HTERT RPE-1 (cell line): ENCODE measurements around the gene HRC.
"Not testable (repeated sequence)": the region's sequence is repeated elsewhere in the genome, so short reads cannot be mapped to it uniquely, and the experiment has no call there.

Experiments
- in situ Hi-C: fragments of 300-500 bp; cut with MboI; formaldehyde crosslinking; loops from 4 replicates; pipeline ENCODE4 v1.14.3; 2020; ENCODE audit warnings: low sequenced_read_pairs

The HRC gene

GRCh38 chr19:49155005-49155819 lies at the start of gene HRC:
Gene HRC (minus strand): TSS chr19:49155396. CDS start chr19:49155237, 159 bp downstream.
- in situ Hi-C loops, result no loop called here

DNA sequence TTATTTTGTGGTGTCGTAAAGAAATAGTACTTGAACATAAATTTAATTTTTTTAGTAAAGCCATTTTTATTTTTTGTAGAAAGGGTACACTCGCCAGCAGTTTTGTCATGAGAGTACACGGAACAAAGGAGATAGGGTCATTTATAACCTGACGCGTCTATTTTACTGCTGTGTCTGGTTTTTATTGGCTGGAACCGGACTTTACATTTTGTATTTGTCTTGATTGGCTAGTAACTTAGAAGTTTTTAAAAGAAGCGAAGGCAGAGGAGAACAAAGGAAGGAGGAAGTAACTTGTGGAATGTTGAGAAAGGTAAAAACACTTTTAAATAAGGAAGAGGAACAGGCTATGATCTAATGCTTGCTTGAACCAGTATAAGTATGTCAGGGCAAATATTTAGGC lies 45.8 kb upstream of the HRC start:
- in situ Hi-C loops, result no loop called here

GRCh38 chr19:49200238-49200862 lies 45.2 kb upstream of the HRC start:
- in situ Hi-C loops, result no loop called here

GRCh38 chr19:49196527-49197240 lies 41.5 kb upstream of the HRC start:
- in situ Hi-C loops, result no loop called here

DNA sequence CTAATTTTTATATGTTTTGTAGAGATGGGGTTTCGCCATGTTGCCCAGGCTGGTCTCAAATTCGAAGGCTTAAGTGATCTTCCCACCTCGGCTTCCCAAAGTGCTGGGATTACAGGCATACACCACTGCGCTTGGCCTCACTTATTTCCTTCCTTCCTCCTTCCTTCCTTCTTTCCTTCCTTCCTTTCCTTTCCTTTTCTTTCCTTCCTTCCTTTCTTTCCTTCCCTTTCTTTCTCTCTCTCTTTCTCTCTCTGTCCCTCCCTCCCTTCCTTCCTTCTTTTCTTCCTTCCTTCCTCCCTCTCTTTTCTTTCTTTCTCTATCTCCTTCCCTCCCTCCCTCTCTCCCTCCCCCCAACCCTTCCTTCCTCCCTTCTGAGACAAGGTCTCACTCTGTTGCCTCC lies 39.2 kb upstream of the HRC start:
- in situ Hi-C loops, result no loop called here

DNA sequence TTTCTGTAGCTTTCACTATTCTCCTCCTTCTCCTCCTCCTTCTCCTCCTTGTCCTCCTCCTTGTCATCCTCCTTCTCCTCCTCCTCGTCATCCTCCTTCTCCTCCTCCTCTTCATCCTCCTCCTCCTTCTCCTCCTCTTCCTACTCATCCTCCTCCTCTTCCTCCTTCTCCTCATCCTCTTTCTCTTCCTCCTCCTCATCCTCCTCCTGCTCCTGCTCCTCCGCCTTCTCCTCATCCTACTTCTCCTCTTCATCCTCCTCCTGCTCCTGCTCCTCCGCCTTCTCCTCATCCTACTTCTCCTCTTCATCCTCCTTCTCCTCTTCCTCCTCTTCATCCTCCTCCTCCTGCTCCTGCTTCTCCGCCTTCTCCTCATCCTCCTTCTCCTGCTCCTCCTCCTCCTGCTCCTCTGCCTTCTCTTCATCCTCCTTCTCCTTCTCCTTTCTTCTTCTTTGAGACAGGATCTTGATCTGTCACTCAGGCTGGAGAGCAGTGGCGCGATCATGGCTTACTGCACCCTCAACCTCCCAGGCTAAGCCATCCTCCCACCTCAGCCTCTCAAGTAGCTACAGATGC lies 38.7 kb upstream of the HRC start:
- in situ Hi-C loops, result no loop called here

GRCh38 chr19:49190781-49191180 lies 35.6 kb upstream of the HRC start:
- in situ Hi-C loops, result no loop called here

DNA sequence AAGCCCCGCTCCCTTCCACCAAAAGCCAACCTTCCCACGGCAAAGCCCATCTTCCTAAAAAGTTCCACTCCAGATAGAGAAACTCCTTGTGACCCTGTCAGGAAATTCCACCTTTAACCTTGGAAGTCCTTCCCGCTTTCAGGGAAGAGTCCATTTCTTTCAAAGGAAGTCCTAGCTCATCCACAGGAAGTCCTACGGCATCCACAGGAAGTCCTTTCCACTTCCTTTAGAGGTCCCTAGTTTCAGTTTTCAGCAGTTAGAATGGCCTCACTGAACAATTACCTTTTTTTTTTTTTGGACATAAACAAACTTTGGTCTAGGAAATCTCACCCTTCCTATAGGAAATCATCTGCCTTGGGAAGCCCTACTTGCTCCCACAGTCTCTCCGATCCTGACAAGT lies 34.1 kb upstream of the HRC start:
- in situ Hi-C loops, result no loop called here

DNA sequence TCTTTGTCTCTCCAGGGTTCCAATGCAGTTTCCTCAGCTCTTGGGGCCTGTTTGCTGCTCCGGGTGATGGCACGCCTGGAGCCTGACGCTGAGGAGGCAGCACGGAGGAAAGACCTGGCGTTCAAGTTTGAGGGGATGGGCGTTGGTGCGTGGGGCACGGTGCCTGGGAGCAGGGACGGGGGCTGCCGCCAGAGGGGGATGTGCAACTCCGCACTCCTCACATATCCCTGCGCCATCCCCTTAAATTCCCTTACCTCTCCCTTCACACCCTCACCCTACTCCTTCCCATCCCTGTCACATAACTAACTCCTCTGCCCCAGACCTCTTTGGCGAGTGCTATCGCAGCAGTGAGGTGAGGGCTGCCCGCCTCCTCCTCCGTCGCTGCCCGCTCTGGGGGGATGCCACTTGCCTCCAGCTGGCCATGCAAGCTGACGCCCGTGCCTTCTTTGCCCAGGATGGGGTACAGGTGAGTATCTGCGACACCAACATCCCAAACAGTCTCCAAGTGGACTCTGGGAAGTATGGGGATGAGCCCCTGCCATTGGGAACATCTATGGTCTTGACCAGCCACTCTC lies 33.5 kb upstream of the HRC start:
- in situ Hi-C loops, result no loop called here

DNA sequence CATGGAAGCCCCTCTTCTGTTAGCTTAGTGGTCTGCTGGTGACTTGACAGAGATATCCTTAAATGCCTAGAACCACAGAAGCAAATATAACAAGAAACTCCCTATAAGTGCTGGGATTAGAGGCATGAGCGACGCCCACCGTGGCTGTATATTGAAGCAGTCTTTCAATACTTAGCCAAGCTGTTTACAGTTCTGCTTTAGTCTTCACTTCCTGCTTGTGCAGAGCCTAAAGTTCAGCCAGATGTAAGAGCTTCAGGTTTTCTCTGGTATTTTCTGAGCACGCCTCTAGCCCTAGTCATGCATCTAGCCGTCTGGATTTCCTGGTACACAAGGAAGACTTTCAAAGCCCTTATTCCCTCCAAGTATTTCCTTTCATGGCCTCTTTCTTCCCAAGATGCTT lies 30.9 kb upstream of the HRC start:
- in situ Hi-C loops, result no loop called here

DNA sequence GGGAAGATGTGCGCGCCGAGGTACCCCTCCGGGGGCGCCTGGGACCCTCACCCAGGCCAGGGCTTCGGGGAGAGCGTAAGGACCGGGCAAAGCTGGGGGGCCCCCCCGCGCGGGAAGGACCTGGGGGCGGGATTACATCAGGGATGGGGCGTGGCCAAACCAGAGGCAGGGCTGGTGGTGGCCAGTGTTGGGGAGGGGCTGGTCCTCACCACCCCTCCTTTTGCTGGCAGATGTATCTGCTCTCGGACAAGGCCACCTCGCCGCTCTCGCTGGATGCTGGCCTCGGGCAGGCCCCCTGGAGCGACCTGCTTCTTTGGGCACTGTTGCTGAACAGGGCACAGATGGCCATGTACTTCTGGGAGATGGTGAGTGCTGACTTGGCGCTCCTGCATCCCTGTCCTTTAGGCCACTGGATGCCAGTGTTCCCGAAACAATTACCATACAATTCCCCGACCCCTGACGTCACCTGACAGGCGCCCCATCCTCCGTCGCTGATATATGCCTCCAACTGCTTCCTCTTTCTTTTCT lies 27.7 kb upstream of the HRC start:
- in situ Hi-C loops, result no loop called here

GRCh38 chr19:49182010-49182847 lies 27.0 kb upstream of the HRC start:
- in situ Hi-C loops, result not testable (repeated sequence)

- in situ Hi-C loops, result no loop called here
Observed at GRCh38 chr19:49180659-49181058, 25.5 kb upstream of the HRC start.

DNA sequence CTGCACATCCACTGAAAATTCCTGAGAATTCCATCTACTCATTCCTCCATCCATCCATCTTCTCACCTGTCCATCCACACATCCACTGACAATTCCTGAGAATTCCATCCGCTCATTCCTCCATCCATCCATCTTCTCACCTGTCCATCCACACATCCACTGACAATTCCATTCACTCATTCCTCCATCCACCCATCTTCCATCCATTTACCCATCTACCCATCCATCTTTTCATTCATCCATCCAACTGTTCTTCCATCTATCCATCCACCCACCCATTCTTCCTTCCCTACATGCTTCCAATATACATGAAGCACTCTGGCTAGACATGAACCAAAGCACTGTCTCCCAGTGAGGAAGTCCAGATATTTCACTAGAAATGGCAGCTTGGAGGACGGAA lies 18.0 kb upstream of the HRC start:
- in situ Hi-C loops, result no loop called here

GRCh38 chr19:49168421-49168820 lies 13.2 kb upstream of the HRC start:
- in situ Hi-C loops, result no loop called here

DNA sequence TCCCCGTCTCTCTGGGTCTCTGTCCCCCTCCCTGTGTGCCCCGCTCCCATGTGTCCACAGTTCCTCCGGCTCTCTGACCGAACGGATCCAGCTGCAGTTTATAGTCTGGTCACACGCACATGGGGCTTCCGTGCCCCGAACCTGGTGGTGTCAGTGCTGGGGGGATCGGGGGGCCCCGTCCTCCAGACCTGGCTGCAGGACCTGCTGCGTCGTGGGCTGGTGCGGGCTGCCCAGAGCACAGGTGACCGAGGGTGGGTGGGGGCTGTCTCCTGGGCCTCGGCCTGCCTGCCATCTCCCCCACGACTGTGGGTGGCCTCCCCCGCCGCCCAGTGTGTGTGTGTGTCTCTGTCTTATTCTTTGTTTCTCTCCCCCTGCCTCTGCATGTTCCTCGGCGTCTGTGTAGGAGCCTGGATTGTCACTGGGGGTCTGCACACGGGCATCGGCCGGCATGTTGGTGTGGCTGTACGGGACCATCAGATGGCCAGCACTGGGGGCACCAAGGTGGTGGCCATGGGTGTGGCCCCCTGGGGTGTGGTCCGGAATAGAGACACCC lies 12.7 kb upstream of the HRC start:
- in situ Hi-C loops, result no loop called here

DNA sequence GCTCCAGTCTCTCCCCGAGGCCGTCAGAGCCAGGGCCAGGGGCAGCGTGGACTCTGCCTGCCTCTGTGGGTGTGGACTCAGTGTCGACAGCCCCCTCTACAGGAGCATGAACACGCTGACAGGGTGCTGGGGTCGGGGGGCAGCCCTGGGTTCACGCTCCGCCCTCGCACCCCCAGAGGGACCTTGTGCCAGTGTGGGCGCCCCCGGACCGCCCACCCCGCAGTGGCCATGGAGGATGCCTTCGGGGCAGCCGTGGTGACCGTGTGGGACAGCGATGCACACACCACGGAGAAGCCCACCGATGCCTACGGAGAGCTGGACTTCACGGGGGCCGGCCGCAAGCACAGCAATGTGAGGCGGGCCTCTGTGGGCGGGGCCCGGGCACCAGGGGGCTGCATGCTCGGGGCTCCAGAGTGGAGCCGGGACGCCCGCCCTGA lies 10.7 kb upstream of the HRC start:
- in situ Hi-C loops, result no loop called here

- in situ Hi-C loops, result no loop called here
Observed at GRCh38 chr19:49165111-49165750, 10.0 kb upstream of the HRC start.

GRCh38 chr19:49161987-49162386 lies 6.8 kb upstream of the HRC start:
- in situ Hi-C loops, result no loop called here
